ENCODE results near the gene SH2D5.

SH2D5 gene

GRCh38 chr1:20732588-20733359 lies at the start of gene SH2D5:
SH2D5 (minus strand) TSS chr1:20732703; CDS start chr1:20728044, 4,659 bp downstream.
- Mint-ChIP-seq H3K36me3 (ENCODE audit: low read depth) (peaks cover 8% of the 10 kb centered on the region), H3K27me3 (ENCODE audit: low read depth, poor library complexity) (peaks cover 62% of the 10 kb centered on the region), H3K4me1 (peaks cover 27% of the 10 kb centered on the region), H3K4me3 (peak within 1 kb of the TSS; percentile 83), H3K27ac (no peak within 1 kb of the TSS), H3K9me3 (no peaks in the 10 kb centered on the region)
- DNase-seq = peak; percentile 49
- TF ChIP-seq CTCF (IDR thresholded peaks at IDR 0.05) = peak; percentile 24

GRCh38 chr1:20775700-20776099 lies 43.2 kb upstream of the SH2D5 start:
- Mint-ChIP-seq H3K4me3 (no peak overlapping the region), H3K27me3 (ENCODE audit: low read depth, poor library complexity) (no peaks in the 10 kb centered on the region), H3K27ac (no peak overlapping the region), H3K36me3 (ENCODE audit: low read depth) (peaks cover 70% of the 10 kb centered on the region), H3K4me1 (peaks cover 6% of the 10 kb centered on the region), H3K9me3 (no peaks in the 10 kb centered on the region)
- no peak for TF ChIP-seq CTCF (IDR thresholded peaks at IDR 0.05)
- DNase-seq = no peak

DNA sequence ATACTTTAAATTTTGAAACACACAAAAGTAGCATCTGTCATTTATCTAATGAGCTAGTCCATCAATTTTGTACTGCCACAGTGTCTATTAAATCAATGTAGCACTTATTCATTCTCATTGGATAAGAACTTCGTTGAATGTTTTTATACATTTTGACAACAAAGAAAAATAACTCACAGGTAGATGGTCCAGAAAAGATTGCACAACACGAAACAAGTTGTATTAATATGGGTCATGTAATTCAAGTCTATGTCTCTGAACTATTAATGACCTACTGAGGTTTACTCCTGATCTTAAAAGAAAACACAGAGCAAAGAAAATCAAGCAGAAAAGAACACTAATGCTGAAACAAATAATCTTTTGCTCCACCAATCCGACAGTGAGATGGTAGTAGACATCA lies 39.3 kb upstream of the SH2D5 start:
- Mint-ChIP-seq H3K27me3 (ENCODE audit: low read depth, poor library complexity) (no peaks in the 10 kb centered on the region), H3K36me3 (ENCODE audit: low read depth) (peaks cover 68% of the 10 kb centered on the region), H3K9me3 (no peaks in the 10 kb centered on the region), H3K4me3 (no peak overlapping the region), H3K27ac (no peak overlapping the region), H3K4me1 (no peaks in the 10 kb centered on the region)
- TF ChIP-seq CTCF (IDR thresholded peaks at IDR 0.05) = no peak
- DNase-seq = no peak

DNA sequence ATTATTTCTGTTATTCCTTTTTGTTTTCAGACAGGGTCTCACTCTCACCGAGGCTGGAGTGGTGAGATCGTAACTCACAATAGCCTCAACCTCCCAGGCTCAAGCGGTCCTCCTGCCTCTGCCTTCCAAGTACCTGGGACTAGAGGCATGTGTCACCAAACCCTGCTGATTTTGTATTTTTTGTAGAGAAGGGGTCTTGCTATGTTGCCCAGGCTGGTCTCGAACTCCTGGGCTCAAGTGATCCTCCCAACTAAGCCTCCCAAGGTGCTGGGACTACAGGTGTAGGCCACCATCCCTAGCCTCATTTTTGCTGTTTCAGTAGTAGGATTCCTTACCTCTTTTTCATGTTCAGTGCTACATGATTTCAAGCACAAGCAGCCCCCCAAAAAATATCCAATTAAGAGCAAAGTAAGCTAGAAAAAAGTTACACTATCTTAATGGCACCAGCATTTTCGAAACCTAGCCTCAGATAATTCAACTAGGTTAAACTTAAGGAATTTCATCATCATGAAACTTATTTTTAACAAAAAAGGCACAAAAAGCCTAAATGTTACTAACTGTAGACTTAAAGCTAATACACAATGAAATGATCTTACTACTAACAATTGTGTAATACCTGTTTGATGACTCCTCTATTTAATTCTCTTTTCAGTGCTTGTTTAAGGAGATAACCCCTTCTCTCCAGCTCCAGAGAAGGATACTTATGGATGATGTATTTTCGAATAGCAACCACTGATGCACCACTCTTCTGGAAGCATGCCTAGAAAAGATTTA lies 38.0 kb upstream of the SH2D5 start:
- DNase-seq = no peak
- H3K27ac Mint-ChIP-seq = no peak overlapping the region
- H3K9me3 Mint-ChIP-seq = no peaks in the 10 kb centered on the region
- no peaks in the 10 kb centered on the region for H3K27me3 Mint-ChIP-seq (ENCODE audit: low read depth, poor library complexity)
- no peak for TF ChIP-seq CTCF (IDR thresholded peaks at IDR 0.05)
- H3K36me3 Mint-ChIP-seq (ENCODE audit: low read depth) = peaks cover 71% of the 10 kb centered on the region
- H3K4me1 Mint-ChIP-seq = no peaks in the 10 kb centered on the region
- no peak overlapping the region for H3K4me3 Mint-ChIP-seq

DNA sequence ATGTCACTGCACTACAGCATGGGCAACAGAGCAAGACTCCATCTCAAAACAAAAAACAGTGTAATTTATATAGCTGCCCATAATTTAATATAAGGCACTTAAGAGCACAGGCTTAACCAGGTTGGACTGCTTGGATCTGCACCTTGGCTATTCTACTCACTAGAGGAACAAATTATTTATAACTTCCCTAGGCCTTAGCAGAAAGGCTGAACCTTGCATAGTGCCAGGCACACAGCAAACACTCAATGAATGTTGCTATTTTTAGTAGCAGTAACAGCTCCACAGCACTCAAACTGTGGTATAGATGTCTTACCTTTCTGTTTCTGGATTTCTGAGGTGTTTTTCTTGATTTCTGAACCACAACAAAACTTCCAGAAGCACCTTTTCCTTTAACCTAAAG lies 34.8 kb upstream of the SH2D5 start:
- TF ChIP-seq CTCF (IDR thresholded peaks at IDR 0.05) = no peak
- H3K36me3 Mint-ChIP-seq (ENCODE audit: low read depth) = peaks cover 76% of the 10 kb centered on the region
- H3K27me3 Mint-ChIP-seq (ENCODE audit: low read depth, poor library complexity) = no peaks in the 10 kb centered on the region
- H3K9me3 Mint-ChIP-seq = no peaks in the 10 kb centered on the region
- DNase-seq = no peak
- no peaks in the 10 kb centered on the region for H3K4me1 Mint-ChIP-seq
- H3K4me3 Mint-ChIP-seq = no peak overlapping the region
- no peak overlapping the region for H3K27ac Mint-ChIP-seq

All from nephron progenitor cell (in vitro differentiated cells).